Astrocyte (in vitro differentiated cells and primary cell): ENCODE data around the gene NLGN2.

Experiments
- CTCF ChIP-seq: IDR thresholded peaks from 2 replicates; pipeline ENCODE4 v1.5.1; 2011; ENCODE audit warnings: low read depth, mild to moderate bottlenecking, inconsistent platforms, low read length, moderate library complexity; ENCODE audit not compliant: insufficient read depth
- EZH2 ChIP-seq: IDR thresholded peaks from 2 replicates; pipeline ENCODE4 v1.6.1; 2012; ENCODE audit warnings: mild to moderate bottlenecking, low read length, inconsistent platforms; ENCODE audit not compliant: insufficient read depth

- TF ChIP-seq CTCF: no peak
- TF ChIP-seq EZH2: no peak
Observed at GRCh38 chr17:7391307-7391706, 16.3 kb upstream of the NLGN2 start.
